ENCODE measurements around the gene SOCS3.

SOCS3 gene

DNA sequence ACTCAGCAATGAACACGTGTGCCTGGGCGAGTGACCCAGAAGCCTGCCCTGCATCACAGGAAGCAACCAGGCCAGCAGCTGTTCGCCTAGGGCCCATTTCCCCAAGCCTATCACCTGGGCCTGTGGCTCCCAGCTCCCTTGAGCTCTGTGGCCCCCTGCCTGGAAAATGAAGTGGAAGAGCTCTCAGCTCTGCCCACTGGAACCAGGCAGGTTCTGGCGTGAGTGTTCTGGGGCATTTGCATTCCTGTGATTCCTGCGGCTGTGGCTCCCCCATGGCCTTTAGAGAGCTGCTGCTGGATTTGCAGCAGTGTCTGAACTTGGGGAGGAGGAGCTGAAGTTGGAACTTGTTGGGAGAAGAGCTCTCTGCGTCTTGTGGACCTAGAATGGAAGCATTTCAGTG, 41.4 kb upstream of the SOCS3 start:
- H3K36me3 ChIP-seq (ENCODE audit: insufficient read depth, low read length): peaks cover 75% of the 10 kb centered on the region; the same call in 1 of the 2 replicates
- TF ChIP-seq EZH2 (IDR thresholded peaks at IDR 0.05) (no peak), POLR2AphosphoS5 (IDR thresholded peaks at IDR 0.05; ENCODE audit: borderline replicate concordance, low read depth, low read length) (no peak), FOXP2 (optimal IDR thresholded peaks at IDR 0.05; ENCODE audit: control extremely low read depth, extremely low read length, insufficient read depth) (no peak)

DNA sequence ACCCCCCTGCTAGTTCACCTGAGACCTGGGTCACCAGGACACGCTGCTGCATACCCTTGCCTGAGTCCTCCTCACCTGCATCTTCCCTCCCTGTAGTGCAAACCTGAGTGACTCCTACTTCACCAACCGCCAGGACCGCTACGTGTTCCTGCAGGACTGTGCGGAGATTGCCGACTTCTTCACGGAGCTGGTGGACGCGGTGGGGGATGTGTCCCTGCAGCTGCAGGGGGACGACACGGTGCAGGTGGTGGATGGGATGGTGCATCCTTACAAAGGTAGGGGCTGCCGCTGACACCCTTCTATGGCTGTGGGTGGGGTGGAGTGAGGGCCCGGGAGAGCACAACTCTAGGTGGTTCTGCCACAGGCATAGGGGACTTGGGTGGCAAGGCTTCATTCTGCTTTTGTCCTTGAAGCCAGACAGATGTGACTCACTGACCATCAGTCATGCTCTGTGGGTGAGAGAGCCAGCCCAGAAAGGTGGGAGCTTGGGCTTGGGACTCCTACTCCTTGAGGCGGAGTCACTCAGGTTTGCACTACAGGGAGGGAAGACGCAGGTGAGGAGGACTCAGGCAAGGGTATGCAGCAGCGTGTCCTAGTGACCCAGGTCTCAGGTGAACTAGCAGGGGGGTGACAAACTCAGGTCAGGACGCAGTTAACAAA, 40.8 kb upstream of the SOCS3 start:
- Histone ChIP-seq H3K9ac (ENCODE audit: insufficient read length) (no peak overlapping the region), H3K27ac (no peak overlapping the region), H3K36me3 (ENCODE audit: insufficient read depth, low read length) (peaks cover 79% of the 10 kb centered on the region; the same call in 1 of the 2 replicates), H3K4me3 (no peak overlapping the region), H3K9me3 (ENCODE audit: low read depth, low read length) (no peaks in the 10 kb centered on the region)
- no peak for TF ChIP-seq EZH2 (IDR thresholded peaks at IDR 0.05)
- no peak for TF ChIP-seq POLR2AphosphoS5 (IDR thresholded peaks at IDR 0.05; ENCODE audit: borderline replicate concordance, low read depth, low read length)
- no peak for TF ChIP-seq FOXP2 (optimal IDR thresholded peaks at IDR 0.05; ENCODE audit: control extremely low read depth, extremely low read length, insufficient read depth)
- no peak for DNase-seq (ENCODE audit: low read depth, low spot score)

More for the DNA sequence above, 41.4 kb upstream of the SOCS3 start:
- no peaks in the 10 kb centered on the region for H3K9me3 ChIP-seq (ENCODE audit: low read depth, low read length)
- no peak overlapping the region for H3K9ac ChIP-seq (ENCODE audit: insufficient read length)
- DNase-seq (ENCODE audit: low read depth, low spot score): no peak
- H3K27ac ChIP-seq: no peak overlapping the region
- H3K4me3 ChIP-seq: no peak overlapping the region

DNA sequence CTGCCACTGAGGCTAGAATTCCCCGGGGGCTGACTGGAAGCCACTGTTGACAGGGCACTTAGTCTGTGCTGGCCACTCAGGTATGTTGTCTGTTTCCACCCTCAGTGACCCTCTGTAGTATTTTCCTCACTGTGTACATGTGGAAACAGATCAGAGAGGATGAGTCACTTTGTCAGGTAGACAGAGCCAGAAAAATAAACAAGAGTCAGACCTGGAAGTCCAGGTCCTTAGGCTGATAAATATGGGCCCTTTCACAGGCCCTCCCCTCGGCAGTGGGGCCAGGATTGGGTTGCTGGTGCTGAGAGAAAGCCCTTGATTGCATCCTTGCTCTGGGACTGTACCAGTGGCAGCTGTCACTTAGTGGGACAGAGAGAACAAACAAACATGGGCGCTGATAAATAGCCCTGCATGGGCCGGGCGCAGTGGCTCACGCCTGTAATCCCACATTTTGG, 39.8 kb upstream of the SOCS3 start:
- no peak overlapping the region for H3K9ac ChIP-seq (ENCODE audit: insufficient read length)
- no peaks in the 10 kb centered on the region for H3K9me3 ChIP-seq (ENCODE audit: low read depth, low read length)
- DNase-seq (ENCODE audit: low read depth, low spot score): no peak
- H3K27ac ChIP-seq: no peak overlapping the region
- H3K36me3 ChIP-seq (ENCODE audit: insufficient read depth, low read length): peaks cover 75% of the 10 kb centered on the region; the same call in 1 of the 2 replicates
- TF ChIP-seq EZH2 (IDR thresholded peaks at IDR 0.05) (no peak), POLR2AphosphoS5 (IDR thresholded peaks at IDR 0.05; ENCODE audit: borderline replicate concordance, low read depth, low read length) (no peak), FOXP2 (optimal IDR thresholded peaks at IDR 0.05; ENCODE audit: control extremely low read depth, extremely low read length, insufficient read depth) (no peak)
- no peak overlapping the region for H3K4me3 ChIP-seq

GRCh38 chr17:78399028-78399692, 39.3 kb upstream of the SOCS3 start:
- TF ChIP-seq FOXP2 (optimal IDR thresholded peaks at IDR 0.05; ENCODE audit: control extremely low read depth, extremely low read length, insufficient read depth) (no peak), EZH2 (IDR thresholded peaks at IDR 0.05) (no peak), POLR2AphosphoS5 (IDR thresholded peaks at IDR 0.05; ENCODE audit: borderline replicate concordance, low read depth, low read length) (no peak)
- DNase-seq (ENCODE audit: low read depth, low spot score): no peak
- H3K4me3 ChIP-seq: no peak overlapping the region
- no peak overlapping the region for H3K9ac ChIP-seq (ENCODE audit: insufficient read length)
- no peaks in the 10 kb centered on the region for H3K9me3 ChIP-seq (ENCODE audit: low read depth, low read length)
- peaks cover 70% of the 10 kb centered on the region; the same call in 1 of the 2 replicates for H3K36me3 ChIP-seq (ENCODE audit: insufficient read depth, low read length)
- no peak overlapping the region for H3K27ac ChIP-seq

GRCh38 chr17:78398390-78398789, 38.5 kb upstream of the SOCS3 start:
- no peak for TF ChIP-seq FOXP2 (optimal IDR thresholded peaks at IDR 0.05; ENCODE audit: control extremely low read depth, extremely low read length, insufficient read depth)
- no peak for TF ChIP-seq EZH2 (IDR thresholded peaks at IDR 0.05)
- no peak for TF ChIP-seq POLR2AphosphoS5 (IDR thresholded peaks at IDR 0.05; ENCODE audit: borderline replicate concordance, low read depth, low read length)
- no peak for DNase-seq (ENCODE audit: low read depth, low spot score)
- H3K36me3 ChIP-seq (ENCODE audit: insufficient read depth, low read length): peaks cover 65% of the 10 kb centered on the region; the same call in 1 of the 2 replicates
- H3K9ac ChIP-seq (ENCODE audit: insufficient read length): no peak overlapping the region
- no peaks in the 10 kb centered on the region for H3K9me3 ChIP-seq (ENCODE audit: low read depth, low read length)
- H3K4me3 ChIP-seq: no peak overlapping the region
- no peak overlapping the region for H3K27ac ChIP-seq

DNA sequence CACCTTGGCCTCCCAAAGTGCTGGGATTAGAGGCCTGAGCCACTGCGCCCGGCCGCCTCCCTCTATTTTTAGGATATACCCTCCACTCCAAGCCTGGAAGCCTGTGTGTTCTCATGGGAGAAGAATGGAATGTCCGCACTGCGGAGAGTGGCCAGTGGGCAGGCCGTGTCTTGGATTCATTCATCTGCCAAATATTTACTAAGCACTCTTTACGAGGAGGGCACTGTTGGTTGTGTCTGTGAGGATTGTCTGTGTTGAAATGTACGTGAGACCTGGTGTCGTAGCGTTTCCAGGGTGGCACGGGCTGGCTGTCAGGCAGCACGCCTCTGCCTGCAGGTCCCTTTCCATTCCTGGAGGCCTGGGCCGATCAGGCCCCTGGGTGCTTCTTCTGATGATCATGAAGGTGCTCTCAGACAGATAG, 37.8 kb upstream of the SOCS3 start:
- Histone ChIP-seq H3K9ac (ENCODE audit: insufficient read length) (no peak overlapping the region), H3K4me3 (no peak overlapping the region), H3K27ac (no peak overlapping the region), H3K9me3 (ENCODE audit: low read depth, low read length) (no peaks in the 10 kb centered on the region), H3K36me3 (ENCODE audit: insufficient read depth, low read length) (peaks cover 59% of the 10 kb centered on the region; the same call in 1 of the 2 replicates)
- no peak for DNase-seq (ENCODE audit: low read depth, low spot score)
- TF ChIP-seq EZH2 (IDR thresholded peaks at IDR 0.05) (no peak), POLR2AphosphoS5 (IDR thresholded peaks at IDR 0.05; ENCODE audit: borderline replicate concordance, low read depth, low read length) (no peak), FOXP2 (optimal IDR thresholded peaks at IDR 0.05; ENCODE audit: control extremely low read depth, extremely low read length, insufficient read depth) (no peak)

- Histone ChIP-seq H3K9me3 (ENCODE audit: low read depth, low read length) (no peaks in the 10 kb centered on the region), H3K36me3 (ENCODE audit: insufficient read depth, low read length) (peaks cover 55% of the 10 kb centered on the region; the same call in 1 of the 2 replicates), H3K27ac (no peak overlapping the region; the same call in 1 of the 2 replicates), H3K4me3 (no peak overlapping the region), H3K9ac (ENCODE audit: insufficient read length) (no peak overlapping the region)
- DNase-seq (ENCODE audit: low read depth, low spot score): no peak
- TF ChIP-seq EZH2 (IDR thresholded peaks at IDR 0.05) (no peak), POLR2AphosphoS5 (IDR thresholded peaks at IDR 0.05; ENCODE audit: borderline replicate concordance, low read depth, low read length) (no peak), FOXP2 (optimal IDR thresholded peaks at IDR 0.05; ENCODE audit: control extremely low read depth, extremely low read length, insufficient read depth) (no peak)
Observed at GRCh38 chr17:78396441-78397337, 36.8 kb upstream of the SOCS3 start.

Measured in SK-N-MC (cell line).